Parathyroid adenoma (tissue), 2 donors: ENCODE data around the gene IL6ST.

Source experiments
- H2AFZ ChIP-seq: fragments of 300-600 bp; sonication (generic); one replicate; pipeline ENCODE4 v1.7.0; 2017; ENCODE audit warnings: antibody characterized with exemption, mild to moderate bottlenecking
- H3K27ac ChIP-seq: fragments of 300-600 bp; sonication (generic); one replicate; pipeline ENCODE4 v1.7.0; 2017
- H3K27me3 ChIP-seq: fragments of 300-600 bp; sonication (generic); one replicate; pipeline ENCODE4 v1.7.0; 2017; ENCODE audit warnings: low read length; ENCODE audit not compliant: control insufficient read depth, insufficient read depth
- H3K36me3 ChIP-seq: fragments of 300-600 bp; sonication (generic); one replicate; pipeline ENCODE4 v1.7.0; 2017; ENCODE audit warnings: low read length; ENCODE audit not compliant: control insufficient read depth, insufficient read depth
- H3K4me1 ChIP-seq: fragments of 300-600 bp; sonication (generic); one replicate; pipeline ENCODE4 v1.7.0; 2017; ENCODE audit warnings: control low read depth
- H3K4me2 ChIP-seq: fragments of 300-600 bp; sonication (generic); one replicate; pipeline ENCODE4 v1.7.0; 2017; ENCODE audit warnings: low read length
- H3K4me3 ChIP-seq: fragments of 300-600 bp; sonication (generic); one replicate; pipeline ENCODE4 v1.7.0; 2017; ENCODE audit warnings: low read depth, low read length
- H3K79me2 ChIP-seq: fragments of 300-600 bp; sonication (generic); one replicate; pipeline ENCODE4 v1.7.0; 2017; ENCODE audit warnings: control low read depth
- H3K9ac ChIP-seq: fragments of 300-600 bp; sonication (generic); one replicate; pipeline ENCODE4 v1.7.0; 2017; ENCODE audit warnings: mild to moderate bottlenecking
- H3K9me3 ChIP-seq: fragments of 300-600 bp; sonication (generic); one replicate; pipeline ENCODE4 v1.7.0; 2017; ENCODE audit warnings: low read length; ENCODE audit not compliant: control insufficient read depth
- CTCF ChIP-seq: fragments of 300-600 bp; sonication (generic); IDR thresholded peaks from one replicate; pipeline ENCODE4 v1.7.0; 2017; ENCODE audit warnings: antibody characterized with exemption, mild to moderate bottlenecking
- donor health status: primary hyperparathyroidism.

Gene IL6ST

GRCh38 chr5:55936100-55936693 lies 58.6 kb downstream of the IL6ST start:
- no peak overlapping the region for H3K4me3 ChIP-seq
- H3K27ac ChIP-seq: no peak overlapping the region
- H3K36me3 ChIP-seq: no peaks in the 10 kb centered on the region

GRCh38 chr5:55935371-55935770 lies 59.4 kb downstream of the IL6ST start:
- Histone ChIP-seq H2AFZ (no peak overlapping the region), H3K9ac (no peak overlapping the region), H3K9me3 (no peaks in the 10 kb centered on the region), H3K27ac (no peak overlapping the region), H3K4me1 (no peaks in the 10 kb centered on the region), H3K4me3 (no peak overlapping the region), H3K79me2 (no peaks in the 10 kb centered on the region), H3K27me3 (no peaks in the 10 kb centered on the region), H3K36me3 (no peaks in the 10 kb centered on the region), H3K4me2 (no peak overlapping the region)
- TF ChIP-seq CTCF: no peak

More at GRCh38 chr5:55936100-55936693, 58.6 kb downstream of the IL6ST start:
- H2AFZ ChIP-seq: no peak overlapping the region
- H3K79me2 ChIP-seq: no peaks in the 10 kb centered on the region
- no peaks in the 10 kb centered on the region for H3K27me3 ChIP-seq
- TF ChIP-seq CTCF: peak; percentile 83
- no peak overlapping the region for H3K4me2 ChIP-seq
- H3K9me3 ChIP-seq: no peaks in the 10 kb centered on the region
- H3K9ac ChIP-seq: no peak overlapping the region
- H3K4me1 ChIP-seq: no peaks in the 10 kb centered on the region

- H3K36me3 ChIP-seq: no peaks in the 10 kb centered on the region
- no peak overlapping the region for H2AFZ ChIP-seq
- H3K79me2 ChIP-seq: no peaks in the 10 kb centered on the region
- no peak overlapping the region for H3K4me2 ChIP-seq
- no peak for TF ChIP-seq CTCF
- no peak overlapping the region for H3K9ac ChIP-seq
- no peaks in the 10 kb centered on the region for H3K9me3 ChIP-seq
- H3K27ac ChIP-seq: no peak overlapping the region
- no peaks in the 10 kb centered on the region for H3K27me3 ChIP-seq
- H3K4me3 ChIP-seq: no peak overlapping the region
- H3K4me1 ChIP-seq: no peaks in the 10 kb centered on the region
These were observed 60.0 kb downstream of the IL6ST start for GRCh38 chr5:55934720-55935119.

GRCh38 chr5:55934115-55934613 lies 60.6 kb downstream of the IL6ST start:
- no peaks in the 10 kb centered on the region for H3K4me1 ChIP-seq

More at GRCh38 chr5:55934115-55934613, 60.6 kb downstream of the IL6ST start:
- TF ChIP-seq CTCF: no peak
- Histone ChIP-seq H3K27me3 (no peaks in the 10 kb centered on the region), H3K4me3 (no peak overlapping the region), H3K36me3 (no peaks in the 10 kb centered on the region), H3K79me2 (no peaks in the 10 kb centered on the region), H2AFZ (no peak overlapping the region), H3K9ac (no peak overlapping the region), H3K9me3 (no peaks in the 10 kb centered on the region), H3K4me2 (no peak overlapping the region), H3K27ac (no peak overlapping the region)
